Adipocyte (in vitro differentiated cells): ENCODE measurements around the gene MAN1A1.
A peak's percentile ranks its signal among the peaks of the same experiment; 100 is the strongest.

Experiments used
- DNase-seq: peaks from one replicate; pipeline ENCODE4 v3.0.0-alpha.2; 2015; ENCODE audit warnings: low read depth
- H3K27me3 ChIP-seq: replicated peaks from 2 replicates; pipeline ENCODE4 v1.7.0; 2013; ENCODE audit warnings: mild to moderate bottlenecking, low read length, moderate library complexity; ENCODE audit not compliant: control insufficient read depth, insufficient read depth
- H3K36me3 ChIP-seq: 2 replicates; pipeline ENCODE4 v1.7.0; 2013; ENCODE audit warnings: low read length, mild to moderate bottlenecking, moderate library complexity; ENCODE audit not compliant: control insufficient read depth, insufficient read depth, severe bottlenecking
- H3K4me1 ChIP-seq: 2 replicates; pipeline ENCODE4 v1.7.0; 2013; ENCODE audit warnings: mild to moderate bottlenecking, low read length, moderate library complexity; ENCODE audit not compliant: control insufficient read depth, insufficient read depth
- H3K4me3 ChIP-seq: 2 replicates; pipeline ENCODE4 v1.7.0; 2013; ENCODE audit warnings: mild to moderate bottlenecking, low read length, moderate library complexity
- H3K9ac ChIP-seq: 2 replicates; pipeline ENCODE4 v1.7.0; 2013; ENCODE audit warnings: mild to moderate bottlenecking, low read length, moderate library complexity
- H3K9me3 ChIP-seq: 2 replicates; pipeline ENCODE4 v1.7.0; 2013; ENCODE audit warnings: mild to moderate bottlenecking, low read length, moderate library complexity; ENCODE audit not compliant: control insufficient read depth

Gene MAN1A1

GRCh38 chr6:119186490-119186889, 163.1 kb downstream of the MAN1A1 start:
- Histone ChIP-seq H3K9me3 (no peaks in the 10 kb centered on the region), H3K4me1 (no peaks in the 10 kb centered on the region), H3K4me3 (no peak overlapping the region), H3K36me3 (peaks cover 90% of the 10 kb centered on the region), H3K27me3 (no peaks in the 10 kb centered on the region), H3K9ac (no peak overlapping the region)
- DNase-seq: no peak

DNA sequence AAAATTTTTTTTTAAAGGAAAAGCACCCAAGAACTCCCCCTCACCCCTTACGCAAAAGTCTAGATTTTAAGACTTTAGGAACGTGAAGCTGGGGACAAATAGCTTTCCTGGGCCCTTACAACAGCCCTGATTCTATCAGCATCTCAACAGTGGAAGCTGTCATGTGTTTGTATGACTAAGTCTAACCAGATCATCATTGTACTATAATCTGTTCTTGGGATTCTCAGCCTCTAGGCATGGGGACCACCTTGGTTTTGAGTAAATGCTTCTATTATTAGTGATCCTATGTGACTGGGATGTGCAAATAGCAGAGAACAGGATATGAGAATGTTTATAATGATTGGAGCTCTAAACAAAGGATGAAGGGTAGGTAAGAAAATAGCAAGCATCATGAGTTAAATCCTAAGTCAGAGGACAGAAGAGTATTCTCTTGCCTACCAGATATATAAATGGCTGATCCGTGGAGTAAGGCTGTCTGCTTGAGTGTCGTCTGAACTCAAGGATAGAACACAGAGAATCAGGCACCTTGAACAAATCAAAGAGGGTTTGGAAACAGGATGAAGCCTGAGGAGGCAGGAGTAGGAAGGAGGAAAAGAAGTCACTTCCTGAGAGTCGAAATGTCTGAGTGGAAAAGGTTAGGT, 165.4 kb downstream of the MAN1A1 start:
- no peak for DNase-seq
- no peaks in the 10 kb centered on the region for H3K9me3 ChIP-seq
- H3K27me3 ChIP-seq: no peaks in the 10 kb centered on the region
- no peak overlapping the region for H3K9ac ChIP-seq
- H3K36me3 ChIP-seq: peaks cover 89% of the 10 kb centered on the region
- H3K4me1 ChIP-seq: no peaks in the 10 kb centered on the region
- no peak overlapping the region for H3K4me3 ChIP-seq

DNA sequence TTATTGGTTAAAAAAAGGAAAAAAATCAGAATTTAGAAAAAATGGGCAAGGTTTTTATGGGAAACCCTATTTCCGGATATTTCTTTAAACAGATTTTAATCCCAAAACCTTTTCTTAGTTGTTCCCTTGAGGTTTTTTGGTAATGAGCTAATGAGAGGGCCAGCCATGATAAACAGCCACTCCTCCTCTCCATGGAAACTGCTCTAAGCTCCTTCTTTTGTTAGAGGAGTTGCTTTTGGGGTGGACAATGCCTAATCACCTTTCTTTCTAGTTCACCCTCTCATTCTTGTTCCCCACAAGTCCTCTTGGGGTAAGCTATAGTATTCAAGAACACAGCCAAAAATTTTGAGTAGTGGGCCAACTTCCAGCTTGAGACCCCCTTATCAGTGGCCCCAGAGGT, 166.1 kb downstream of the MAN1A1 start:
- Histone ChIP-seq H3K9ac (no peak overlapping the region), H3K4me3 (no peak overlapping the region), H3K4me1 (no peaks in the 10 kb centered on the region), H3K9me3 (no peaks in the 10 kb centered on the region), H3K36me3 (peaks cover 89% of the 10 kb centered on the region), H3K27me3 (no peaks in the 10 kb centered on the region)
- DNase-seq: no peak

GRCh38 chr6:119182875-119183274, 166.7 kb downstream of the MAN1A1 start:
- Histone ChIP-seq H3K4me1 (no peaks in the 10 kb centered on the region), H3K4me3 (no peak overlapping the region), H3K27me3 (no peaks in the 10 kb centered on the region), H3K36me3 (peaks cover 89% of the 10 kb centered on the region), H3K9ac (no peak overlapping the region), H3K9me3 (no peaks in the 10 kb centered on the region)
- no peak for DNase-seq

DNA sequence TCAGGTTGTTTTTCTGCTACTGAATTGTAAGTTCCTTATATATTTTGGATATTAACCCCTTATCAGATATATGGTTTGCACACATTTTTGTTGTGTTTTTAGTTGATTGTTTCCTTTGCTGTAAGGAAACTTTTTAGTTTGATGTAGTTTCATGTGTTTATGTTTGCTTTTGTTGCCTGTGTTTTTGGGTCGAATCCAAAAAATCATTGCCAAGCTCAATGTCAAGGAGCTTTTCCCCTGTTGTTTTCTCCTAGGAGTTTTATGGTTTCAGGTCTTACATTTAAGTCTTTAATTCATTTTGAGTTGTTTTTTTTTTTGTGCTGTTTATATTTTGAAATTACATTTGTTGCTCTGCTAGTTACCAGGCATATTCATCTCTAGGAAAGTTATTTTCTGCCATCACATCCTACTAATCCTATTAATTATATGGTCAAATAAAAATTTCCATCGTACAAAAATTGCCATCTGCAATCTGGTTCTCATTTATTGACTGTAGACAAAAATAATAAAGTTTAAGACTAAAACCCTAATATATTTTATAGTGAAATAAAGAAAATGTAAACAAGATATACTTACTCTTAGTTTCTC, 167.3 kb downstream of the MAN1A1 start:
- DNase-seq: no peak
- H3K36me3 ChIP-seq: peaks cover 88% of the 10 kb centered on the region
- H3K9ac ChIP-seq: no peak overlapping the region
- H3K9me3 ChIP-seq: no peaks in the 10 kb centered on the region
- H3K4me1 ChIP-seq: no peaks in the 10 kb centered on the region
- no peaks in the 10 kb centered on the region for H3K27me3 ChIP-seq
- no peak overlapping the region for H3K4me3 ChIP-seq

DNA sequence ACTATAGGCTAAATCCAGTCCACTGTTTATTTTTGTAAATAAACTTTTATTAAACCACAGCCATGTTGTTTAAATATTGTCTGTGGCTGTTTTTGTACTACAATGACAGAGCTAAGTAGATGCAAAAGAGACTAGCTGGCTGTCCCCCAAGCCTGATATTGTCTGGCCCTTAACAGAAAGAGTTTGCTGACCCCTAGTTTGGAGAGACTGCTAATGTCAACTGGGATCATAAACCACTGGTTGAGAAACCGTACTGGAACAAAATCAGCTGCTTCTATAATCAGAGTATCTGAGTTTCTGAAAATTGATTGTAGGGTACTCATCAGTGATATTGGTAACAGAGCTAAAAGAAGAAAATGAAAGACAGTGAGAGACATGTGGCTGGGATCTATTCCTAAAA, 168.5 kb downstream of the MAN1A1 start:
- peaks cover 83% of the 10 kb centered on the region for H3K36me3 ChIP-seq
- no peak overlapping the region for H3K9ac ChIP-seq
- DNase-seq: no peak
- H3K4me1 ChIP-seq: peaks cover 9% of the 10 kb centered on the region
- no peak overlapping the region for H3K4me3 ChIP-seq
- no peaks in the 10 kb centered on the region for H3K9me3 ChIP-seq
- no peaks in the 10 kb centered on the region for H3K27me3 ChIP-seq

GRCh38 chr6:119179842-119180241, 169.7 kb downstream of the MAN1A1 start:
- peaks cover 72% of the 10 kb centered on the region for H3K36me3 ChIP-seq

DNA sequence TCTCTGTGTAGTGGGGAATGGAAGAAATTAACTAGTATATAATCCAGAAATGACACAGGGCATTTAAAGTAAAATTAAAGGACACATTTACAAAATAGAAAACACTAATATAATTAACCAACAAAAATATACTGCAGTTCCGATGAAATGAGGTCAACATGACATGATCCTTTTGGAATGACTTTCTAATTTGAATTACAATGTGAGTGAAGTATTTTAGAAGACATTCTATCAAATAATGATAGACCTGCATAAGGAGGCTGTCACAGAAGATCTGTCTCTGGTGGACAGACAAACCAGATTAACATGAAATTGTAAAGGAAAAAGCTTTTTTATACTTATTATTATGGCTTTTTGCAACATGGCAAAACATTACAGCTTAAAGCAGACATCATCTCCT, 170.5 kb downstream of the MAN1A1 start:
- Histone ChIP-seq H3K36me3 (peaks cover 64% of the 10 kb centered on the region), H3K27me3 (no peaks in the 10 kb centered on the region), H3K9me3 (no peaks in the 10 kb centered on the region), H3K4me3 (no peak overlapping the region), H3K4me1 (peaks cover 22% of the 10 kb centered on the region), H3K9ac (no peak overlapping the region)
- no peak for DNase-seq

More at GRCh38 chr6:119179842-119180241, 169.7 kb downstream of the MAN1A1 start:
- Histone ChIP-seq H3K9me3 (no peaks in the 10 kb centered on the region), H3K4me1 (peaks cover 21% of the 10 kb centered on the region), H3K4me3 (no peak overlapping the region), H3K27me3 (no peaks in the 10 kb centered on the region), H3K9ac (no peak overlapping the region)
- DNase-seq: no peak

GRCh38 chr6:119176445-119176844, 173.1 kb downstream of the MAN1A1 start:
- Histone ChIP-seq H3K9ac (no peak overlapping the region), H3K9me3 (no peaks in the 10 kb centered on the region)

GRCh38 chr6:119174879-119175817, 174.4 kb downstream of the MAN1A1 start:
- H3K4me3 ChIP-seq: no peak overlapping the region
- no peak overlapping the region for H3K9ac ChIP-seq
- no peaks in the 10 kb centered on the region for H3K9me3 ChIP-seq
- H3K4me1 ChIP-seq: peaks cover 51% of the 10 kb centered on the region
- H3K27me3 ChIP-seq: no peaks in the 10 kb centered on the region
- H3K36me3 ChIP-seq: peaks cover 35% of the 10 kb centered on the region
- peak; percentile 69 for DNase-seq

More at GRCh38 chr6:119176445-119176844, 173.1 kb downstream of the MAN1A1 start:
- peaks cover 38% of the 10 kb centered on the region for H3K4me1 ChIP-seq
- no peak for DNase-seq
- no peaks in the 10 kb centered on the region for H3K27me3 ChIP-seq
- H3K36me3 ChIP-seq: peaks cover 46% of the 10 kb centered on the region
- no peak overlapping the region for H3K4me3 ChIP-seq

GRCh38 chr6:119174085-119174445, 175.5 kb downstream of the MAN1A1 start:
- H3K9me3 ChIP-seq: no peaks in the 10 kb centered on the region
- H3K27me3 ChIP-seq: no peaks in the 10 kb centered on the region
- no peak for DNase-seq
- peaks cover 24% of the 10 kb centered on the region for H3K36me3 ChIP-seq
- no peak overlapping the region for H3K4me3 ChIP-seq
- H3K4me1 ChIP-seq: peaks cover 54% of the 10 kb centered on the region
- H3K9ac ChIP-seq: no peak overlapping the region
